Measurements from ENCODE around the gene FARSB.
"Not testable (repeated sequence)": the region's sequence is repeated elsewhere in the genome, so short reads cannot be mapped to it uniquely, and the experiment has no call there.

The FARSB gene

GRCh38 chr2:222609381-222609780, 46.5 kb downstream of the FARSB start:
- no peak for DNase-seq (ENCODE audit: low read depth in 4 of 4, low spot score in 1 of 4)

DNA sequence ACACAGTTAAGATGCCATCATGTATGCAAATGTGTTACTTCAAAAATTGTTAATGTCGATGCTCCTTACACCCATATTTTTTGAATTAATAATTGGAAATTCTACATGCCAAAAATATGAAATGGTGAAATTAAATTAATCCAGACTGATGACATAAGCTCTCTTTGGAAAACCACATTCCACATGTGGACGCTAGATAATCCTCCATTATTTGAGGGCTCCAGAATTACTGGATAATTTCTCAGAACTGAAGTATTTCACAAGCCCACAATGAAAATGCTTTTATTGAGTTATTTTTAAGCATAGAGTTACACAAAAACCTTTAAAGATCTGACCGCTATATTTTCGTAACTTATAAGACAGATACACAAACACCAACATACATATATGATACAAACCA, 47.8 kb downstream of the FARSB start:
- no peak for DNase-seq (ENCODE audit: low read depth in 4 of 4, low spot score in 1 of 4)

DNA sequence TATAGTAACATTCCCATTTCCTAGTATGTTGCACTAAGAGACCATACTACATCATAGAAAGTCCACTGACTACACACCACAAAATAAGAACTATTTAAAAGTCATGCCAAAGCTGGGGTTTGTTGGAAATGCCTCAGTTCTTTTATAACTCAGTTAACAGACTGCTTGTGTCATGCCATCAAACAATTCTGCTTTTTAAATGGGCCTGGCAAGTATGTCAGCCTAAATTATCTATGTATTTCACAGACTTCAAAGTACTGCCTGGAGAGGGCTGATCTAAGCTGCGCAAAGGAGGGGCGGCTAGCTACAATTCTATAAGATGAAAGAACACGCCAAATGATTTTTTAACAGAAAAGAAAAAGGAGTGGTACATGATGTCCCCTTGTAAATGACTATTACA, 49.6 kb downstream of the FARSB start:
- DNase-seq (ENCODE audit: low read depth in 4 of 4, low spot score in 1 of 4), result no peak

GRCh38 chr2:222604749-222605515, 51.0 kb downstream of the FARSB start:
- no peak for DNase-seq (ENCODE audit: low read depth in 4 of 4, low spot score in 1 of 4)

- DNase-seq (ENCODE audit: low read depth in 4 of 4, low spot score in 1 of 4), result no peak
Observed at GRCh38 chr2:222603501-222603900, 52.4 kb downstream of the FARSB start.

DNA sequence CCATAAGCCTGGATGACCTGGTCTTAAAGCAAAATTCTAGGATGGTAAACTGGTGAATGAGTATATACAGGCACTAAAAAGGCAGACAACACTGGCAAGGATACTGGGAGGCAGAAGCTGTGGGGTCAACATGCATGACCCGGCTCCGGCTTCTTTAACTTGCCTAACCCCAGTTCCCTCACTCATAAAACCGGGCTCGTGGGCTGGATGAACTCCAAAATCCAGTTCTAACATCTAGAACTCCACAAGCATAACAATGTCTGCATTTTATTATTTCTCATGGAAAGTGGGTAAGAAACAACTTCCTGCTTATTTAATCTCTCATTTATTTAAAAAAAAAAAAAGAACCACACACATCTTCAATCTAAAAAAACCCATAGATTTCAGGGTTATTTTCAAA, 57.3 kb downstream of the FARSB start:
- no peak for DNase-seq (ENCODE audit: low read depth in 4 of 4, low spot score in 1 of 4)

GRCh38 chr2:222595581-222595980, 60.3 kb downstream of the FARSB start:
- DNase-seq (ENCODE audit: low read depth in 4 of 4, low spot score in 1 of 4), result no peak

- DNase-seq (ENCODE audit: low read depth in 4 of 4, low spot score in 1 of 4), result no peak
Observed at GRCh38 chr2:222594679-222595078, 61.2 kb downstream of the FARSB start.

DNA sequence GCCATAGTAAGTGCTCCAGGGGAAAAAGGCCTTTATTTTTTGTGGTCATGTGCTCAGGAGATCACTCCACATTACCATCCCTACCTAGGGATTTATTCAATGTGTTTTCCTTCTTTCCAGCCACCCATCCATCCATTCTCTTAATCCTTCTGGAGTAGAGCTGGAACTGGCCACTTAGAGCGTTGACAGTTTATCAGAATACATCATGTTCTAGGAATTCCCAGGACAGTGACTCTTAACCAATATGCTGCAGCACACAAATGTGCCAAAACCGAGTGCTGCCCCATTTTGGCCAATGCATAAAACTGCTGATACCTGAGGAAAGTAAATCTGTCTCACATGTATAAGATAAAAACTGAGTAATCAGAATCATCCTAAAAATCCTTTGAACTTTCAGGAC, 63.7 kb downstream of the FARSB start:
- DNase-seq (ENCODE audit: low read depth in 4 of 4, low spot score in 1 of 4), result no peak

DNA sequence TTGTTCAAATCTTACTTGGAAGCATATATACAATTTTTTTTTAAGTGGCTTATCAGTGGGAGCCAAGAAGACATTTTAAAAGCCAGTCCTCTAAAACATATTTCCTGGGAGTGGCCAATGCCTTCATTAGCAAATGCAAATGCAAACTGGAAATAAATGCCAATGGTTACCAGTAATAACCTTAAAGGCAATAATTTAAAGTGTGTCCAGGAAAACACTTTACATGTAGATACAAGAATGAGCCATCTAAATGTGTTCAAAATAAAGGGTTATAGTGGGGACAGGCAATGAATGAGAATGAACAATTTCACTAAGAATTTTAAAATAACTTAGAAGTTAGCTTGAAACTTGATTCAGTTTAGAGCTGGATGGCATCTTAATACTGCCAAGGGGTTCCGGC, 64.2 kb downstream of the FARSB start:
- DNase-seq (ENCODE audit: low read depth in 4 of 4, low spot score in 1 of 4), result no peak

GRCh38 chr2:222584589-222584988, 71.3 kb downstream of the FARSB start:
- not testable (repeated sequence) for DNase-seq (ENCODE audit: low read depth in 4 of 4, low spot score in 1 of 4)

- no peak for DNase-seq (ENCODE audit: low read depth in 4 of 4, low spot score in 1 of 4)
Observed at GRCh38 chr2:222582928-222583327, 73.0 kb downstream of the FARSB start.

- DNase-seq (ENCODE audit: low read depth in 4 of 4, low spot score in 1 of 4), result no peak
Observed at GRCh38 chr2:222577341-222577740, 78.6 kb downstream of the FARSB start.

GRCh38 chr2:222576171-222577081, 79.5 kb downstream of the FARSB start:
- no peak for DNase-seq (ENCODE audit: low read depth in 4 of 4, low spot score in 1 of 4)

DNA sequence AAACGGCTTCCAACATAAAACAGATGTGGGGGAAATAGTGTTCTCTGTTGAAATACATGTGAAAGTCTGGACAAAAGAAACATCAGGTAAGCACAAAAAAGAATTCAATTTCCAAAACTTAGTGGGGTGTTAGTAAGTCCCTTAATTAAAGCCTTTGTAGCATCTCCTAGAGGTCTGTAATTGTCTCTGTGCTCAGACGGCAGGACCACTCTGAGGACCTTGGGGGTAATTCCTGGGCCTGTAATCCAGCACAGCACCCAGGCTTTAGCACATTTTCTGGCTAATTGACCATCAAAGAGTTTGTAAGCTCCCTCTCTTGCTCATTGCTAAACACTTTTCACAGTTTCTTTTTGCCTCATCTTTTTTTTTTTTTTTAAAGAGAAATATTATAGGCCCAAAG, 80.3 kb downstream of the FARSB start:
- no peak for DNase-seq (ENCODE audit: low read depth in 4 of 4, low spot score in 1 of 4)

DNA sequence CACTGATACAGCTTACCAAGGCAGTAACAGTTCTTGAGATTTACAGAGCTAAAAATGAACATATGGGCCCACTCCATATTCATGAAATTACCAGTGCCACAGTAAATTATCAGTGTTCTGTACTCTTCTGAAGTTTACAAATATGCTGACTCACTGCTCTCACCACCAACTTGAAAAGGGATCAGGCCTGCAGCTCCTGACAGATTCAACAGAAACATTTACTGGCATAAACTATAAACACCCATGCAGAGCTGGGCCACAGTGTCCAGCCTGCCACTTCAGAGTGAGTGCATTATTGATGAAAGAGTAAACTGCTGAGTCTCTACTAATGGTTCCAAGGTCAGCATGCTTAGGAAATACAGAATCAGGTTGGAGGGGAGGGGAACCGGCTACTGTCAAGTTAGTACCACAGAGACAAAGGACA, 83.1 kb downstream of the FARSB start:
- no peak for DNase-seq (ENCODE audit: low read depth in 4 of 4, low spot score in 1 of 4)

DNA sequence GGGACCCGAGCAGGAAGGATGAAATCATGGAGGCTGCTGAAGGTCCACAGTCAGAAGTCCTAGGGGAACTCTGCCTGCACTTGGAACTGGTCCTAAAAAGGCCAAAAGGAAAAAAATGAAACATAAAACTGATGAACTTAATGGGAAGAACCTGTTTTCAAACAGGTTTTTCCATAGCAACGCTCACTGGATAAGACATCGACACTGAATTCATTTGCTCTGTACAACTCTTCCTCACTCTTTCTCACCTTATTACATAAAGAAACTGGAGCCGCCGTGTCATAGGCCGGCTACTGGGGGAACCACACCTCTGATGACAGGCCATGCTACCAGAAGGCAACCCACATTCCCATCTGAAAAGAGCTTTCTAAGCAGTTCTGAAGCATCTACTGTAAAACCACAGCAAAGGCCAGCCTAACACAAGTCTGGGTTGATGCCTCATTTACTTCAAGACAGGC, 83.6 kb downstream of the FARSB start:
- no peak for DNase-seq (ENCODE audit: low read depth in 4 of 4, low spot score in 1 of 4)

- DNase-seq (ENCODE audit: low read depth in 4 of 4, low spot score in 1 of 4), result no peak
Observed at GRCh38 chr2:222569826-222570225, 86.1 kb downstream of the FARSB start.

DNA sequence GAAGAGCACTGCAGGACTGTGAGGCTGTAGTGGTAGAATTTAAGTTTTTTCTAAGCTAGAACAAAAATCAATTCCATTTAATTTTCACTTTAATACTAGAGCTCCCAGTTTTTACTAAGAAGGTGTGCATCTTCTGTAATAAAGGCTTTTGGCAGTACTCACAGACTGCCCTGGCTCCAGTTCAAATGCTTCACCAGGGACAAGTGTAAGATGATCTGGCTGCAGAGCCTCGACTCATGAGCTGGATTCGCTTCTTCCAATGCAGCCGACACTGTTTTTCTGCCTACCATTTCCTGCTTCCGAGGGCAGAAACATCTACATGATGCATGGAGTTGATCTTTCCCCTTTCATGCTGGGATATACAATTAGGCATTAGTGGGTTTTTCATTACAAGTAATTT, 87.0 kb downstream of the FARSB start:
- DNase-seq (ENCODE audit: low read depth in 4 of 4, low spot score in 1 of 4), result no peak

DNA sequence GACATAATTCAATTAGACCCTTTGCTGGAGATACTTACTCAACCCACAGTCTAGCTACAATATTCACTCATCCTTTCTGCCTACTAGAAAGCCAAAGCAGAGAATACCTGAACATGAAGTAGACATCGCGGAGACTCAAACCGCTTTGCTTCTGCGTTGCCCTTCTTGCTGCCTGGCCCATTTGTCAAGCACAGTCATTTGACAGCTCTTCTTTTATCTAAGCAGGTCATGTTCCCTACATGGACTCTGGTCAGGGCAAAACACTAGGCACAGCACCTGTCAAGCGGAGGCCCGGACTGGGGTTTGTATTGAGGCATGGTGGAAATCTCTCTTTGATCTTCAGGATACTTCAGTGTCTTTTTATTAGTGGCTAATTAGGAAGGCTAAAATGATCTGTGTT, 89.7 kb downstream of the FARSB start:
- no peak for DNase-seq (ENCODE audit: low read depth in 4 of 4, low spot score in 1 of 4)

GRCh38 chr2:222563936-222564335, 92.0 kb downstream of the FARSB start:
- no peak for DNase-seq (ENCODE audit: low read depth in 4 of 4, low spot score in 1 of 4)

GRCh38 chr2:222563106-222563718, 92.7 kb downstream of the FARSB start:
- no peak for DNase-seq (ENCODE audit: low read depth in 4 of 4, low spot score in 1 of 4)
